ENCODE results near the gene ERLEC1.

ERLEC1 gene

GRCh38 chr2:53867773-53868172 is 80.9 kb downstream of the ERLEC1 start:
- no peak for TF ChIP-seq CTCF (IDR thresholded peaks at IDR 0.05; ENCODE audit: low read depth, low read length)
- DNase-seq (ENCODE audit: low read depth in 2 of 2), result no peak

More at GRCh38 chr2:53867773-53868172, 80.9 kb downstream of the ERLEC1 start:
- no peak overlapping the region for H3K4me3 ChIP-seq (replicated peaks in 1 of 2; ENCODE audit: low read depth in 2 of 2, low read length in 2 of 2)

All from cardiac fibroblast (primary cell).